Gastroesophageal sphincter (tissue), 4 donors: Measurements from ENCODE around the gene RGS17. TPM values are rescaled to one million over a fixed set of nuclear protein-coding genes. Genes with fewer than 3 reads are reported as not detected.
"Not testable (repeated sequence)": the region's sequence is repeated elsewhere in the genome, so short reads cannot be mapped to it uniquely, and the experiment has no call there.

Source experiments
- ATAC-seq: fragments of 150-250 bp; one replicate; pipeline ENCODE4 v1.9.1; 2016; ENCODE audit warnings: mild to moderate bottlenecking, moderate library complexity
- H3K27ac ChIP-seq, 4 donors: fragments of 200-600 bp; sonication (generic) in 3 of 4; 1 replicate in 3 of 4; 2 replicates in 1 of 4; pipeline ENCODE4 v1.5.1; 2016 to 2019
- H3K27me3 ChIP-seq: fragments of 200-600 bp; sonication (generic); one replicate; pipeline ENCODE4 v1.5.1; 2019
- H3K36me3 ChIP-seq, 2 donors: fragments of 200-600 bp; sonication (generic); one replicate each; pipeline ENCODE4 v1.5.1; 2019; ENCODE audit warnings: control low read depth in 1 of 2
- H3K4me1 ChIP-seq, 3 donors: fragments of 200-600 bp; sonication (generic); 1 replicate in 2 of 3; 2 replicates in 1 of 3; pipeline ENCODE4 v1.5.1; 2016 to 2019; ENCODE audit warnings: control low read depth in 2 of 3
- H3K4me3 ChIP-seq, 2 donors: fragments of 200-600 bp; sonication (generic); one replicate each; pipeline ENCODE4 v1.5.1; 2019; ENCODE audit warnings: mild to moderate bottlenecking in 1 of 2, moderate library complexity in 1 of 2
- H3K9me3 ChIP-seq, 3 donors: fragments of 200-600 bp; sonication (generic); one replicate each; pipeline ENCODE4 v1.5.1; 2017 to 2019; ENCODE audit warnings: control low read depth in 2 of 3
- CTCF ChIP-seq, 4 experiments: fragments of 200-600 bp in 2 of 4; fragments of 450-650 bp in 2 of 4; sonication (generic) in 1 of 4; IDR thresholded peaks; one replicate each; pipeline ENCODE4 v1.5.1; 2017 to 2019; ENCODE audit warnings: antibody characterized with exemption in 4 of 4, mild to moderate bottlenecking in 2 of 4, moderate library complexity in 2 of 4
- EP300 ChIP-seq: sonication (generic); formaldehyde crosslinking; IDR thresholded peaks from one replicate; pipeline ENCODE4 v1.6.1; 2017; ENCODE audit warnings: antibody characterized with exemption, mild to moderate bottlenecking
- POLR2A ChIP-seq, 2 donors: fragments of 450-650 bp; IDR thresholded peaks; one replicate each; pipeline ENCODE4 v1.6.1; 2017; ENCODE audit warnings: antibody characterized with exemption in 2 of 2, mild to moderate bottlenecking in 2 of 2, moderate library complexity in 1 of 2
- POLR2AphosphoS5 ChIP-seq: sonication (generic); formaldehyde crosslinking; IDR thresholded peaks from one replicate; pipeline ENCODE4 v1.6.1; 2017; ENCODE audit warnings: antibody characterized with exemption
- WGBS, 2 donors: methylation state at CpG; one replicate each; pipeline ENCODE4 v1.1.5; 2018; ENCODE audit warnings: low coverage in 1 of 2; 5-methylcytosine and 5-hydroxymethylcytosine counted together
- total RNA-seq, 4 donors: library from RNA; depleted of rRNA; stranded (reverse); fragments of >200 nt; gene quantifications; one replicate each; pipeline ENCODE4 v1.1.0, GENCODE V29; 2016

RGS17 gene
- total RNA-seq, 4 donors from 2014 or later = 0.19 to 0.27 TPM; not detected in 2

GRCh38 chr6:153003366-153003690 is 127.8 kb downstream of the RGS17 start:
- no peak for TF ChIP-seq POLR2AphosphoS5
- no peak for TF ChIP-seq POLR2A (IDR thresholded peaks at IDR 0.05)
- no peak for TF ChIP-seq CTCF (IDR thresholded peaks at IDR 0.05)
- no peak for TF ChIP-seq EP300
- WGBS, 2 donors = 0 to 2% methylated on average over 3 to 5 of the region's 6 CpGs
- H3K36me3 ChIP-seq = peaks cover 0 to under 1% of the 10 kb centered on the region in 2 donors
- no peaks in the 10 kb centered on the region for H3K27me3 ChIP-seq
- H3K4me3 ChIP-seq = peak overlapping the region; percentile 73 to 87
- H3K27ac ChIP-seq = peak overlapping the region; percentile 79 to 95 (median 89)
- H3K9me3 ChIP-seq = no peaks in the 10 kb centered on the region
- peaks cover 11 to 49% (median 16%) of the 10 kb centered on the region in 3 donors for H3K4me1 ChIP-seq
- no peak for ATAC-seq

- Histone ChIP-seq H3K36me3 (peaks cover 0 to 6% of the 10 kb centered on the region in 2 donors), H3K4me1 (peaks cover 11 to 49% (median 16%) of the 10 kb centered on the region in 3 donors), H3K27ac (peak within 1 kb of the TSS; percentile 79 to 95 (median 89)), H3K9me3 (no peaks in the 10 kb centered on the region), H3K27me3 (no peaks in the 10 kb centered on the region), H3K4me3 (peak within 1 kb of the TSS; percentile 73 to 87)
- peak; percentile 99 for ATAC-seq
- TF ChIP-seq CTCF (IDR thresholded peaks at IDR 0.05) (no peak), POLR2AphosphoS5 (peak; percentile 95), EP300 (no peak), POLR2A (IDR thresholded peaks at IDR 0.05) (peak; percentile 84)
- 0% methylated on average over 12 to 15 of the region's 52 CpGs for WGBS, 2 donors
Measured at GRCh38 chr6:153002613-153003365, 128.3 kb downstream of the RGS17 start, which contains the start of gene MTRF1L. Gene MTRF1L (minus strand): TSS chr6:153002709. CDS start chr6:153002685, 24 bp downstream.

GRCh38 chr6:153001767-153002612 is 129.1 kb downstream of the RGS17 start:
- Histone ChIP-seq H3K4me1 (peaks cover 11 to 49% (median 16%) of the 10 kb centered on the region in 3 donors), H3K9me3 (no peaks in the 10 kb centered on the region), H3K27me3 (no peaks in the 10 kb centered on the region), H3K4me3 (peak overlapping the region; percentile 73 to 87), H3K27ac (peak overlapping the region; percentile 79 to 95 (median 89)), H3K36me3 (peaks cover 0 to 14% of the 10 kb centered on the region in 2 donors)
- ATAC-seq = peak; percentile 39
- TF ChIP-seq POLR2AphosphoS5 (no peak), POLR2A (IDR thresholded peaks at IDR 0.05) (no peak), CTCF (IDR thresholded peaks at IDR 0.05) (no peak), EP300 (no peak)
- WGBS, 2 donors = 6 to 7% methylated on average over 6 to 14 of the region's 31 CpGs

- H3K4me1 ChIP-seq = peaks cover 11 to 49% (median 16%) of the 10 kb centered on the region in 3 donors
- not testable (repeated sequence) for H3K9me3 ChIP-seq, H3K4me3 ChIP-seq, H3K27me3 ChIP-seq, ATAC-seq
- H3K27ac ChIP-seq = peak overlapping the region in 1 of 4 donors; percentile 13
- peaks cover 0 to 19% of the 10 kb centered on the region in 2 donors for H3K36me3 ChIP-seq
- 80% methylated on average over 1 to 6 of the region's 9 CpGs for WGBS, 2 donors
Measured at GRCh38 chr6:153000790-153001189, 130.3 kb downstream of the RGS17 start.

- Histone ChIP-seq H3K4me1 (peaks cover 11 to 49% (median 16%) of the 10 kb centered on the region in 3 donors), H3K27me3 (no peaks in the 10 kb centered on the region), H3K36me3 (peaks cover 0 to 20% of the 10 kb centered on the region in 2 donors), H3K9me3 (no peaks in the 10 kb centered on the region), H3K27ac (no peak overlapping the region), H3K4me3 (no peak overlapping the region)
- no peak for ATAC-seq
- TF ChIP-seq POLR2AphosphoS5 = no peak
Measured at GRCh38 chr6:153000243-153000642, 130.8 kb downstream of the RGS17 start.

GRCh38 chr6:152999538-152999937 is 131.5 kb downstream of the RGS17 start:
- 48 to 67% methylated on average over 1 to 2 of the region's 2 CpGs for WGBS, 2 donors
- ATAC-seq, H3K27ac ChIP-seq: not testable (repeated sequence)

More at GRCh38 chr6:152999538-152999937, 131.5 kb downstream of the RGS17 start:
- not testable (repeated sequence) for H3K4me3 ChIP-seq, H3K9me3 ChIP-seq, H3K27me3 ChIP-seq
- Histone ChIP-seq H3K36me3 (peaks cover 0 to 27% of the 10 kb centered on the region in 2 donors), H3K4me1 (peaks cover 11 to 49% (median 16%) of the 10 kb centered on the region in 3 donors)
